Spleen (tissue), 11 donors: ENCODE results near the gene LHFPL3. TPM values are rescaled to one million over a fixed set of nuclear protein-coding genes. Genes with fewer than 3 reads are reported as not detected.

Experiments
- DNase-seq: peaks from one replicate; pipeline ENCODE4 v3.0.0-alpha.2; 2020
- H3K27ac ChIP-seq, 8 donors: fragments of 200-600 bp; sonication (generic) in 7 of 8; 1 replicate in 4 of 8; 2 replicates in 4 of 8; pipeline versions ENCODE4 v1.5.0 to v1.8.0; 2016 to 2021; ENCODE audit warnings: inconsistent platforms in 4 of 8, mild to moderate bottlenecking in 4 of 8, moderate library complexity in 1 of 8
- H3K27me3 ChIP-seq, 7 donors: fragments of 200-600 bp; sonication (generic) in 6 of 7; replicated peaks in 1 of 7; 1 replicate in 4 of 7; 2 replicates in 3 of 7; pipeline versions ENCODE4 v1.5.0 to v1.8.0; 2016 to 2021; ENCODE audit warnings: inconsistent platforms in 3 of 7, mild to moderate bottlenecking in 1 of 7
- H3K36me3 ChIP-seq, 6 donors: fragments of 200-600 bp; sonication (generic) in 5 of 6; 1 replicate in 4 of 6; 2 replicates in 2 of 6; pipeline versions ENCODE4 v1.5.0 to v1.8.0; 2016 to 2021; ENCODE audit warnings: inconsistent platforms in 2 of 6
- H3K4me1 ChIP-seq, 6 donors: fragments of 200-600 bp; sonication (generic) in 5 of 6; 1 replicate in 3 of 6; 2 replicates in 3 of 6; pipeline versions ENCODE4 v1.5.0 to v1.8.0; 2016 to 2021; ENCODE audit warnings: inconsistent platforms in 3 of 6
- H3K4me3 ChIP-seq, 8 donors: fragments of 200-600 bp; sonication (generic) in 7 of 8; 1 replicate in 4 of 8; 2 replicates in 4 of 8; pipeline versions ENCODE4 v1.5.0 to v1.8.0; 2016 to 2021; ENCODE audit warnings: inconsistent platforms in 4 of 8, mild to moderate bottlenecking in 4 of 8, moderate library complexity in 2 of 8
- H3K9me3 ChIP-seq, 8 donors: fragments of 200-600 bp; sonication (generic) in 7 of 8; 1 replicate in 4 of 8; 2 replicates in 4 of 8; pipeline versions ENCODE4 v1.5.0 to v1.8.0; 2016 to 2021; ENCODE audit warnings: inconsistent platforms in 4 of 8
- CTCF ChIP-seq, 11 experiments: fragments of 200-600 bp in 7 of 11; fragments of 450-650 bp in 4 of 11; sonication (generic) in 4 of 11; IDR thresholded peaks in 8 of 11; conservative IDR thresholded peaks in 3 of 11; 1 replicate in 7 of 11; 2 replicates in 4 of 11; pipeline versions ENCODE4 v1.4.0 to v1.8.0; 2016 to 2021; ENCODE audit warnings: antibody characterized with exemption in 11 of 11, inconsistent platforms in 4 of 11, mild to moderate bottlenecking in 1 of 11
- POLR2A ChIP-seq, 3 donors: fragments of 450-650 bp; IDR thresholded peaks; one replicate each; pipeline ENCODE4 v1.5.1; 2017; ENCODE audit warnings: antibody characterized with exemption in 3 of 3, mild to moderate bottlenecking in 1 of 3
- POLR2AphosphoS5 ChIP-seq, 3 donors: sonication (generic); formaldehyde crosslinking; IDR thresholded peaks; one replicate each; pipeline ENCODE4 v1.5.1; 2017; ENCODE audit warnings: antibody characterized with exemption in 3 of 3
- WGBS, 5 donors: extraction: QIAGEN DNeasy Blood & Tissue Kit in 3 of 5; methylation state at CpG; one replicate each; pipeline versions ENCODE4 v1.1.5 to v1.1.7; 2013 to 2018; 5-methylcytosine and 5-hydroxymethylcytosine counted together
- intact Hi-C: fragments of 100-400 bp; cut with DNase I; formaldehyde crosslinking; loops from one replicate; pipeline ENCODE4 v1.15.0; 2023; ENCODE audit warnings: low total_unique reads
- polyA plus RNA-seq, 3 donors: library from polyadenylated mRNA; stranded (reverse); fragments of 200-250 nt; gene quantifications; one replicate each; pipeline ENCODE4 v1.2.1, GENCODE V29; 2013
- total RNA-seq, 7 donors: library from RNA; depleted of rRNA in 3 of 7; stranded (reverse); fragments of >200 nt in 3 of 7; fragmentation: NEBNext Ultra II Directional in 4 of 7; extraction: Animal tissue kit (Norgen Biotek cat#: 25700) in 4 of 7; gene quantifications; one replicate each; pipeline versions ENCODE4 v1.1.0 to v1.2.1, GENCODE V29; 2016 to 2021
- donor health status: healthy with polysubstance abuse.
- donor health status: DM: no; HTN: no; CAD: no; lungs with moderate emphysema.
- donor health status: DM: no; HTN: no; CAD: no.
- donor health status: Bipolar disorder and iron deficiency.
- donor health status: healthy.
- donor health status: DM: no; HTN: no; CAD: no.
- donor health status: DM: yes; HTN: yes; CAD: no.

LHFPL3 gene
- total and polyA plus RNA-seq, 10 donors = 0.07 to 1.0 (median 0.20) TPM; not detected in 3

GRCh38 chr7:104775531-104775930 is 447.1 kb downstream of the LHFPL3 start:
- Histone ChIP-seq H3K4me1 (no peaks in the 10 kb centered on the region), H3K27me3 (peaks cover 0 to 50% (median 0%) of the 10 kb centered on the region in 7 donors), H3K27ac (no peak overlapping the region), H3K4me3 (no peak overlapping the region), H3K9me3 (no peaks in the 10 kb centered on the region), H3K36me3 (no peaks in the 10 kb centered on the region)
- DNase-seq = no peak
- TF ChIP-seq POLR2A (IDR thresholded peaks at IDR 0.05) (no peak), CTCF (IDR thresholded peaks at IDR 0.05 in 8 of 11, conservative IDR thresholded peaks at IDR 0.05 in 3 of 11) (no peak), POLR2AphosphoS5 (IDR thresholded peaks at IDR 0.05) (no peak)
- intact Hi-C loops = no loop called here

- DNase-seq = no peak
- no peaks in the 10 kb centered on the region for H3K9me3 ChIP-seq
- TF ChIP-seq POLR2A (IDR thresholded peaks at IDR 0.05) = no peak
- TF ChIP-seq CTCF (IDR thresholded peaks at IDR 0.05 in 8 of 11, conservative IDR thresholded peaks at IDR 0.05 in 3 of 11) = no peak
- no peak for TF ChIP-seq POLR2AphosphoS5 (IDR thresholded peaks at IDR 0.05)
- H3K4me3 ChIP-seq = no peak overlapping the region
- H3K36me3 ChIP-seq = no peaks in the 10 kb centered on the region
- WGBS, 5 donors = 70 to 85% (median 75%) methylated on average over 3 of the region's 3 CpGs
- no peak overlapping the region for H3K27ac ChIP-seq
- intact Hi-C loops = no loop called here
- H3K4me1 ChIP-seq = no peaks in the 10 kb centered on the region
- peaks cover 0 to 51% (median 0%) of the 10 kb centered on the region in 7 donors for H3K27me3 ChIP-seq
Measured at GRCh38 chr7:104777301-104777800, 448.9 kb downstream of the LHFPL3 start.

GRCh38 chr7:104779888-104780287 is 451.5 kb downstream of the LHFPL3 start:
- no peak for TF ChIP-seq POLR2A (IDR thresholded peaks at IDR 0.05)
- no peak for TF ChIP-seq CTCF (IDR thresholded peaks at IDR 0.05 in 8 of 11, conservative IDR thresholded peaks at IDR 0.05 in 3 of 11)
- no peak for TF ChIP-seq POLR2AphosphoS5 (IDR thresholded peaks at IDR 0.05)
- DNase-seq = no peak
- Histone ChIP-seq H3K4me1 (no peaks in the 10 kb centered on the region), H3K36me3 (no peaks in the 10 kb centered on the region), H3K4me3 (no peak overlapping the region), H3K27ac (no peak overlapping the region), H3K27me3 (peaks cover 0 to 46% (median 4%) of the 10 kb centered on the region in 7 donors), H3K9me3 (no peaks in the 10 kb centered on the region)
- WGBS, 5 donors = 55 to 73% (median 65%) methylated on average over 2 of the region's 2 CpGs
- intact Hi-C loops = no loop called here

GRCh38 chr7:104784686-104785085 is 456.3 kb downstream of the LHFPL3 start:
- H3K4me1 ChIP-seq = no peaks in the 10 kb centered on the region
- peaks cover 0 to 32% (median 4%) of the 10 kb centered on the region in 7 donors for H3K27me3 ChIP-seq
- H3K27ac ChIP-seq = no peak overlapping the region
- no peak for TF ChIP-seq POLR2A (IDR thresholded peaks at IDR 0.05)
- no peak for TF ChIP-seq POLR2AphosphoS5 (IDR thresholded peaks at IDR 0.05)
- no peak for TF ChIP-seq CTCF (IDR thresholded peaks at IDR 0.05 in 8 of 11, conservative IDR thresholded peaks at IDR 0.05 in 3 of 11)
- intact Hi-C loops = no loop called here
- H3K9me3 ChIP-seq = no peaks in the 10 kb centered on the region
- H3K4me3 ChIP-seq = no peak overlapping the region
- DNase-seq = no peak
- no peaks in the 10 kb centered on the region for H3K36me3 ChIP-seq
